ENCODE results near the gene SP7.
"Not testable (repeated sequence)": the region's sequence is repeated elsewhere in the genome, so short reads cannot be mapped to it uniquely, and the experiment has no call there.

The SP7 gene

DNA sequence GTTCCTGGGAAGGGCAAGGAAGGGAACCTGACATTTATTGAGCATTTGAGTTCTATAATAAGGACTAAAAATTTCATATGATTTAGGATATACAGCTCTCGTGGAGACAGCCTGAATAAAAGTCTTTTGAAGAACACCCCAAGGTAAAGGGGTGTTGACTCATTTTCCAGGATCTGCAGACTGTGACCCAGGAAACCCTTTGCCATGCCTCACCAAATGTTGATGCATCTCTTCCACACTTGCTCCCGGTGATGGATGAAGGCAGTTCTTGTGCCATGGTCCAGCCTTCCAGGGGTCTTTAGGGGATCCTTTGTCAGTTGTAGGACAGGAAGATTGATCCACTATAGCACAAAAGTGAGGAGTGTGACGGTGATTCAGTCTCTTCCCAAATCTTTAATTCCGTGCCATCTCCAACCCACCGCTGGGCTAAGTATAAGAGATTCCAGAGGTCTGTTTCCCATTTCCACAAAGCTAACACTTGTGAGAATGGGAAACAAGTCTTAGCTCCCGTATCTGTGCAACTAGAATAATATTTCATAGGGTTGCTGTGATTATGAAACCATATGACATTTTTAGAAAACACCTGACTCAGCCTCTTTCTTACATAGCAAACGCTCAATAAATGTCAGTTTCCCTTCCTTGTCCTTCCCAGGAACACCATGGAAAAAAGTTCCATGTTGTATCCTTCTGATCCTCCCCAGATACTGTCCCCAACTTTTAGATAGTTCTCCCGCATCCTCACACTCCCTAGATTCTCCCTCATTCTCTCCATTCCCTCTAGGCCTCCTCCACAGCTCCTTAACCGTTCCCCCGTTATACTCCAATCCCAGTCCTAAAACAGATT lies 15.6 kb downstream of the SP7 start:
- DNase-seq (ENCODE audit: low read depth) = no peak

DNA sequence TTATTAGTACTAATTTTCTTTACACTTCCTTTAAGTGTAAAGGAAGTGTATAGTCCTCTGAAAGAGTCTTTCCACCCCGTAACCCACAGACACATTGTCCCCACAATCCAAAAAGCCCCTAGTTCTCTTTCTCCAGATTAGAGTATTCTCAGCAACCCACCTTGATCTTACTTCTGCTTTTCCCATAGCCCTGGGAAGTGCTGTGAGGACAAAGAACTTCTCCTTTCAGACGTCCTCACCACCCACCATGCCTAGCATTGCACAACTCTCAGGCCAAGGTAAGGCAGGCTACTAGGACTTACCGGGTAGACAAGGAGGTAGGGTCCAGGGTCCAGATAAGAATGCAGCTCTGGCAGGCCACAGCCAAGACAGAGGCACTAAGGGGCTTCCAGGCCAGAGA lies 22.2 kb downstream of the SP7 start:
- DNase-seq (ENCODE audit: low read depth) = no peak

DNA sequence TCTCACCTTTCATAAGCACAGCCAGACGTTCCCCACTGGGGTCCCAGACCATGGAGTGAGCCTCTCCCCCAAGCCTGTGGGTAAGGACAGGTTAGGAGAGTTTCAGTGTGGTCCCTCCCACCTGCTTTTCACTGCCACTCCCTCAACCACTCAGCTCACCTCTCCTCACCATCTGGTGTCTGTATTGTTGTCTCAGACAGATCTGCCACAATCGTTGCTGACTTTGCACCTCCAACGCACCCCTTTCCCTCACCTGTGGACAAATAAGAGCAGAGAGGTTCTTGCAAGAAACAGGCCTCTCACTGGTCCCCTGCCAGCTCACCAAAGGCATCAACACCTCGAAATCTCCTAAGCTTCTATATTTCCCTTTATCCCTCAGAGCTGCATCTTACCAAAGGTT lies 27.9 kb downstream of the SP7 start:
- no peak for DNase-seq (ENCODE audit: low read depth)

GRCh38 chr12:53306826-53307225 lies 29.3 kb downstream of the SP7 start:
- no peak for DNase-seq (ENCODE audit: low read depth)

GRCh38 chr12:53302903-53303302 lies 33.3 kb downstream of the SP7 start:
- DNase-seq (ENCODE audit: low read depth) = no peak

DNA sequence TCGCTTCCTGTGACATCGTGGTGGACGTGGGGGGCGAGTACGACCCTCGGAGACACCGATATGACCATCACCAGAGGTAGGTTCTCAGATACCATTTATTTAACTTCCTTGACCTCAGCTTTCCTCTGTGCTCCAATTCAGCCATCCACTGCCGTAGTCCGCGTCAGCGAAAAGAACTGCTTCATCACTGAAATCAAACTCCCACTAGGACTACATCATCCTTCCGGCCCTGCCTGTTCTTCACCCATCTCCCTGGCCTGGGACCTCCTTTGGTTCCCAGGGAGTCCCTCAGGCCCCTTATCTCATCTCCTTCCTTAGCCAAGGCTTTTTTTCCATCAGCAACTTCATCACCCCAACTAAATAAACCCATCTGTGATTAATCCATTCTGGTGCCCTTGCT lies 36.0 kb downstream of the SP7 start:
- peak; percentile 8 for DNase-seq (ENCODE audit: low read depth)

DNA sequence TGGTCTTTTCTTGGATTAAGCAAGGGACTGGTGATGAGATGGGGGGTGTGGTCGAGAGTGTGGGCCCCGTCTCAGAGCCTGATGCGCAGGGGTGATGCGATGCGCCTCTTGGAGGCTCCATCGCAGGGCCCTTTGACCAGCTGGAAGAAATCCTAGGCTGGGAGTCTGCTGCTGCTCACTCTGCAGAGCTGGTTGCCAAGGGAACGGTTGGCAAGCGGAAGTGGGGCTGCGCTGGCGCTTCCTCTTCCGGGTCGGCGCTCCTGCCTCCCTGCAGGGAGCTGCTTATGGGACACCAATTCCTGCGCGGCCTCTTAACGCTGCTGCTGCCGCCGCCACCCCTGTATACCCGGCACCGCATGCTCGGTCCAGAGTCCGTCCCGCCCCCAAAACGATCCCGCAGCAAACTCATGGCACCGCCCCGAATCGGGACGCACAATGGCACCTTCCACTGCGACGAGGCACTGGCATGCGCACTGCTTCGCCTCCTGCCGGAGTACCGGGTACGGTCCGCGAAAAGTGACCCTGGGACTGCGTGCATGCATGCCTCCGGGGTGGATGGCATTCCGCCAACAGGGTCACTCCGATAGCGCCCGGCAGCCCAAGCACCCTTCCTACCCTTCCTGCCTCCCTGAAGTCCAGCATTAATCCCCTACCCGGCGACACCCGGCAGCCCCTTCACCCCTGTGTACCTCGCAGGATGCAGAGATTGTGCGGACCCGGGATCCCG lies 36.5 kb downstream of the SP7 start, which contains the start of gene MYG1:
Gene MYG1, plus strand, starts transcription at position 242 of the 727 bp plus-strand sequence. Its CDS starts 43 bp downstream, at position 285.
- peak; percentile 83 for DNase-seq (ENCODE audit: low read depth)

DNA sequence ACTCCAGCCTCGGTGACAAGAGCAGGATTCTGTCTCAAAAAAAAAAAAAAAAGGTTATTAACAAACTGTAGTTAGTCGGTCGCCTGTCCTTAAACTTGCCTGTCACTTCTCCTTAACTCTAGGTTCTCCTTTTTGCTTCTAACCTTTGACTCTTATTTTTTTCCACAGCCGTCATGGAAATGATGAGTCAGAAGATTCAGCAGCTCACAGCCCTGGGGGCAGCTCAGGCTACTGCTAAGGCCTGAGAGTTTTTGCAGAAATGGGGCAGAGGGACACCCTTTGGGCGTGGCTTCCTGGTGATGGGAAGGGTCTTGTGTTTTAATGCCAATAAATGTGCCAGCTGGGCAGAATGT lies 37.1 kb downstream of the SP7 start:
- peak; percentile 12 for DNase-seq (ENCODE audit: low read depth)

DNA sequence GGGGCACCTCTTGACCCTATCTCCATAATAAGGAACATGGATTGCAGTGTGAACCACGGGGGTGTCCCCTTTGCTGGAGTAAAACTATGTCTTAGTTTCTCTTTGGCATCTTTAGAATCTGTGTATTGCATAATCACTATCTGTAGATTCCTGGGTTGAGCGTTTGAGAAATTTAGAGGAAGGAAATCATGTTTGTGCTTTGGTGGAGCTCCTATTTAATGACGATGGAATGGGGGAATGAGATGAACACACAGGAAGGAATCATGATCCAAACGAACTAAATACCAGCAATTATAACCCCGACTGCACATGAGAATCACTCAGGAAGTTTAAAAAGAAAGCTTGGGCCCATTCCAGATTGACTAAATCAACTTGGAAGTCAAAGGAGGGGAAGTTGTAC lies 38.0 kb downstream of the SP7 start:
- no peak for DNase-seq (ENCODE audit: low read depth)

DNA sequence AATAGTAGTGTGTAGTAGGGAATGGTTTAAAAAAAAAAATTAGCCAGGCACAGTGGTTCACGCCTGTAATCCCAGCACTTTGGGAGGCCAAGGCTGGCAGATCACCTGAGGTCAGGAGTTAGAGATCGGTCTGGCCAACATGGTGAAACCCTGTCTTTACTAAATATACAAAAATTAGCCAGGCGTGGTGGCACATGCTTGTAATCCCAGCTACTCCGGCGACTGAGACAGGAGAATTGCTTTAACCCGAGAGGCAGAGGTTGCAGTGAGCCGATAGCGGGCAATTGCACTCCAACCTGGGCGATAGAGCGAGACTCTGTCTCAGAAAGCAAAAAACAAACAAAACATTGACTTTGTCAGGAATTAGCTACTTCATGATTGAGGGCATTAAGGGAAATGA lies 39.0 kb downstream of the SP7 start:
- not testable (repeated sequence) for DNase-seq (ENCODE audit: low read depth)

GRCh38 chr12:53295891-53296219 lies 40.3 kb downstream of the SP7 start:
- no peak for DNase-seq (ENCODE audit: low read depth)

DNA sequence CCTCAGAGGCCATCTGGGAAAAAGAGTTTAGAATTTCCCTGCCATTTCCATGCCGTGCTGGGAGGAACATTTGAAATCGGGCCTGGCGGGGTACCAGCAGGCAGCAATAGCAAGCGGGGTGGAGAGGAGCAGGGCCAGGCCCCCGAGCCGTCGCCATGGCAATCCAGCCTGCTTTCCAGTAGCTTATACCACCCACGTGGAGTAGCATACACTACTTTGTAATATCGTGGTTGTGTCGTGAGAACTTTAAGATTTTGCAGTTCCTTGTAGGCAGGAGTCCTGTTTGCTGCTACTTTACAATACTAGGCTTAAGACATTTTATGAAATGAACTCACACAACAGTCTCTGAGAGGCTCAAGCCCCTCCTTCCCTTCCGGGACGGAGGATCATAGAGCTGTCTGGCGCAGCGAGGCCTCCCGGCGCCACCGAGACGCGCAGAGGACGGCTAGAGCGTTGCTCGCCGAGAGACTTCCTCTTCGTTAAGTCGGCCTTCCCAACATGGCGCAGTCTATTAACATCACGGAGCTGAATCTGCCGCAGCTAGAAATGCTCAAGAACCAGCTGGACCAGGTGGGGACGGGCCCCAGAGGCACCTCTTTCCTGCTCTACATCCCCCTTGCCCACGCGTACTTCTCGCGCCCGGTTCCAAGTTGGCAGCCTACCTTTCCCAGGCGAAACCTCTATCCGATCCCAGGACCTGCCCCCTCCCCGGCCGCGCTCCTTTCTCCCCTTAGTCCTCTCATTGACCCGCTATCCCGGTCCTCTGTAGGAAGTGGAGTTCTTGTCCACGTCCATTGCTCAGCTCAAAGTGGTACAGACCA lies 40.9 kb downstream of the SP7 start, which contains the start of gene PFDN5:
Gene PFDN5, plus strand, starts transcription at position 473 of the 821 bp plus-strand sequence. Its CDS starts 26 bp downstream, at position 499.
- peak; percentile 83 for DNase-seq (ENCODE audit: low read depth)

GRCh38 chr12:53292426-53292825 lies 43.7 kb downstream of the SP7 start:
- DNase-seq (ENCODE audit: low read depth) = no peak

DNA sequence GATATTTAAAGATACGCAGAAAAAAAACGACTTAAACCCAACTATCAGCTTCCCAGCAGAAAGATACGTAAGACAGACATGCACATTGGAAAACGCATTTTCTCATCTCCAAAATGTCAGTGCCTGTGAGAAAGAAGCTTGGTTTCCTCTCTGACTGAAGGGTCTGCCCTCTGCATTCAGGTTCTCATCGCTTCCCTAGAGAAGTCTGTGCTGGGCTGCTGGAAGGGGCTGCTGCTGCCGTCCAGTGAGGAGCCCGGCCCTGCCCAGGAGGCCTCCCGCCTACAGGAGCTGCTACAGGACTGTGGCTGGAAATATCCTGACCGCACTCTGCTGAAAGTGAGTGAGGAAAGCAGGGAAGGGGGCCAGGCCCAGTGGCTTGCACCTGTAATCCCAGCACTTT lies 45.5 kb downstream of the SP7 start:
- DNase-seq (ENCODE audit: low read depth) = no peak

GRCh38 chr12:53289891-53290290 lies 46.3 kb downstream of the SP7 start:
- no peak for DNase-seq (ENCODE audit: low read depth)

- no peak for DNase-seq (ENCODE audit: low read depth)
Measured at GRCh38 chr12:53288322-53288721, 47.8 kb downstream of the SP7 start.

GRCh38 chr12:53287741-53288216 lies 48.4 kb downstream of the SP7 start:
- DNase-seq (ENCODE audit: low read depth) = peak; percentile 40

GRCh38 chr12:53286448-53286847 lies 49.7 kb downstream of the SP7 start:
- DNase-seq (ENCODE audit: low read depth) = no peak

GRCh38 chr12:53279888-53280498 lies 56.2 kb downstream of the SP7 start:
- DNase-seq (ENCODE audit: low read depth) = no peak

DNA sequence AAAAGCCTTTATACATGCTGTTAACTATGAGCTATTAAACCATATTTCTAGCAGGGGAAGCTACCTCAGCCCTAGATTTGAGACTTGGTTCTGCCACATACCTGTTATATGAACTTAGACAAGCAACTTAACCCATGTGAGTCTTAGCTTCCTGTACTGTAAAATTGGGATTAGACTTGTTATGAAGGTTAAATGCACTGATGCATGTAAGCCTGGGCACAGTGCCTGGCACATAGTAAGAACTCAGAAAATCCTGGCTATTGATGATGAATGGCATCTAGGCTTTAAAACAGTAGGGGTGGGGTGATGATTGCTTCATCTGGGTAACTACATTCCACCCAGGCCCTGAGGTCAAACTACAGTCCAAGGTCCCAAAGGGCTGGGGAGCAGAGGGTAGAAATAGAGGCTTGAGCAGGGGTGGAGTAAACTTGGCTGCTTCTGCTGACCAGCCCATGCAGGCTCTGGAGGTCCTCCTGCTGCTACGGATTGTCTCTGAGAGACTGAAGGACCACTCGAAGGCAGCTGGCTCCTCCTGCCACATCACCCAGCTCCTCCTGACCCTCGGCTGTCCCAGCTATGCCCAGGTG lies 56.8 kb downstream of the SP7 start:
- DNase-seq (ENCODE audit: low read depth) = no peak

- DNase-seq (ENCODE audit: low read depth) = no peak
Measured at GRCh38 chr12:53277981-53278380, 58.2 kb downstream of the SP7 start.

All from activated T-cell treated with anti-CD3 and anti-CD28 coated beads for 48 hours (primary cell).